ENCODE measurements around the gene NOC2L.

DNA sequence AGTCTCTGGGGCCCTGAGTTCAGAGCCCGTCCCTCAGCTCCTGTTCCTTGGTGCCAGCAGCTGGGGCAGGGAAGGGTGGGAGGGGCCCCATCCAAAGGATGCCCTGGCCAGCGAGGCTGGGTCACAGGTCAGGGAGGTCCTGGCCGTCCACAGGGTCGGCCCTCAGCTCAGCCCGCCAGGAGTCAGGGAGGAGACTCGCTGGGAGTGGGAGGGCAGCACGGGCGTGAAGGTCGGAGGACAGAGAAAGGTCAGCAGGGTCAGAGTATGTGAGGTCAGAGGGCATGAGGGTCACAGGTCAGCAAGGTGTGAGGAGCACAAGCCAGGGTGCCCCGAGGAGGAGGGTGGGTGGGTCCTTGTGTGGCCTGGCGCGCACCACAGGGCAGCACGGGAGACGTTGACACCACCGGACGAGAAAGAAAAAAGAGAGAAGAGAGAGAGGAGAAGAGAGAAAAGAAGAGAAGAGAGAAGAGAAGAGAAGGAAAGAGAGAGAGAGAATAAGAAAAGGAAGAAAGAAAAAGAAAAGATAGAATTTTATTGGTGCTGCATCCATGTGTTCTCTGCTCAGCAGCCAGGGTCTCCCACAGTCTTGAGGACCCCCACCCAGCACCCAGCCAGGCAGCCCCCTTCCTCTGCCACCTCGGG is 15.8 kb upstream of the NOC2L start:
- no peak for TF ChIP-seq CTCF (IDR thresholded peaks at IDR 0.05)
- TF ChIP-seq POLR2A (IDR thresholded peaks at IDR 0.05), result no peak
